HG02798 (cell line): ENCODE results near the gene MYLK.
"Not testable (repeated sequence)": the region's sequence is repeated elsewhere in the genome, so short reads cannot be mapped to it uniquely, and the experiment has no call there.

ENCODE experiments used
- ATAC-seq: cut with Tn5 transposase; IDR thresholded peaks from one replicate; pipeline ENCODE4 v1.9.1; 2021; ENCODE audit warnings: mild to moderate bottlenecking; ENCODE audit not compliant: unreplicated experiment, poor library complexity

The MYLK gene

GRCh38 chr3:123712077-123712860, 171.9 kb downstream of the MYLK start:
- ATAC-seq, result no peak

GRCh38 chr3:123711356-123711755, 172.8 kb downstream of the MYLK start:
- no peak for ATAC-seq

DNA sequence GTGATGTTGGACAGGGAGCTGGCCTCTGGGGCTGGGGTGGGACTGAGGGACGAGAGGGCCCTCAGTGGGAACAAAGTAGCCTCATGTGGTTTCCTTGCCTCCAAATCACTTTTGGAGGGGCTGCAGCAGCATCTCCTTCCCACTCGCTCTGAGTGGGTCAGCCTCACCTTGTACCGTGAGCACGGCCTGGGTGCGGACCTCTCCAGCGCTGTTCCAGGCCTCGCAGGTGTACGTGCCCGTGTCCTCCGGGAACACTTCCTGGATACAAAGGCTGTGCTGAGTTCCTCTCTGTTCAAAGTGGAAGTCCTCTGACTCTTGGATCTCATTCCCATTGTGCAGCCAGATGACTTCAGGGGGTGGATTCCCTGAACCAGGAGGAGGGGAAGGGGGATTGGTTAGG, 175.6 kb downstream of the MYLK start:
- ATAC-seq, result no peak

GRCh38 chr3:123707641-123708040, 176.5 kb downstream of the MYLK start:
- ATAC-seq, result not testable (repeated sequence)

DNA sequence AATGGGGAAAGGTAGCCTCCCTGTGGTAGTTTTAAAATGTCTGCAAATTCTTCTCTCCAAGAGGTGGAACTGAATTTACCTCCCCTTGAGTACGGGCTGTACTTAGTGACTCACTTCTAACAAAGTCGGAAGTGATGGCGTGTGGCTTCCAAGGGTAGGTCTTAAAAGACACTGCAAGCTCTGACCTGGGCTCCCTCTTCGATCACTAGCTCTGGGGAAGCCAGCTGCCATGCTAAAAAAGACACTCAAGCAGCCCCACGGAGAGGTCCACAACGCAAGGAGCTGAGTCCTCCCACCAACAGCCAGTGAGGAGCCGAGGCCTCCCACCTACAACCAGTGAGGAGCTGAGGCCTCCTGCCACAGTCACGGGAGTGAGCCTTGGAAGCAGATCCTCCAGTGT, 177.3 kb downstream of the MYLK start:
- ATAC-seq, result no peak

- ATAC-seq, result no peak
Measured at GRCh38 chr3:123705488-123706285, 178.4 kb downstream of the MYLK start.

DNA sequence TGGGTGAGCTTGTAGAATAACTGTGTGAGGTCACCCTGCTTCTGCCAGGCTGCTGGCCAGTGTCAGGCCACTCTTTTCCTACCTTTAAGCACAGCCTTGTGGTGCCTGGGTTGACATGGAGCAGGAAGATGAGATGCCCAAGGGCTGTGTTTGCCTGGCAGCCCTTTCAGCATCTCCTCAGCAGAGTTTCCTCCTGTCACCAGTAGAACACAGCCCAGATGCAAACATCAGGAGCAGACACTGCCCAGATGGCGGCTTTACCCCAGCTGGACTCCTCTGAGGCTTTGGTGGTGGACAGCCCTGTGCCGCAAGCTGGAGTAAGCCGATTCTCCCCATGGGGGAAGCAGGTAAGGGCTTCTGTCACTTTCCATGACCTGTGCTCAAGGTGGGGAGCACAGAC, 180.5 kb downstream of the MYLK start:
- ATAC-seq, result not testable (repeated sequence)

- no peak for ATAC-seq
Measured at GRCh38 chr3:123702720-123703119, 181.4 kb downstream of the MYLK start.

DNA sequence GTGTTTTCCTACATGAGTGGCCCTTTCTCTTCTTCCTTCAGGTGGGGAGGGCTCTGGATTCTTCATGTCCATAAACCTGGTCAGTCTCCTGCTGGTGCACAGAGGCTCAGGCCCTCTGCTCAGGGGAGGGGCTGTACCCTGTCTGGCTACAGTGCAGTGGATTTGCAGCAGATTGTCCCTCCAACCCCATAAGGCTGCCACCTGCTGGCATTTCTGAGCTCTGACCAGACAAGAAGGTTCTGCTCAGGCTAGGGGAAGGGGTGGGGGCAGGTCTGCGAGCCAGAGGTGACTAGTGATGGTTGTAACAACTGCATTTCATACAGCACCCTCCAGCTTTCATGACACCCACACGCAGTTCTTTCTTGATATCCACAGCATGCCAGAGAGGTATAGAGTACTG, 182.1 kb downstream of the MYLK start:
- ATAC-seq, result not testable (repeated sequence)

DNA sequence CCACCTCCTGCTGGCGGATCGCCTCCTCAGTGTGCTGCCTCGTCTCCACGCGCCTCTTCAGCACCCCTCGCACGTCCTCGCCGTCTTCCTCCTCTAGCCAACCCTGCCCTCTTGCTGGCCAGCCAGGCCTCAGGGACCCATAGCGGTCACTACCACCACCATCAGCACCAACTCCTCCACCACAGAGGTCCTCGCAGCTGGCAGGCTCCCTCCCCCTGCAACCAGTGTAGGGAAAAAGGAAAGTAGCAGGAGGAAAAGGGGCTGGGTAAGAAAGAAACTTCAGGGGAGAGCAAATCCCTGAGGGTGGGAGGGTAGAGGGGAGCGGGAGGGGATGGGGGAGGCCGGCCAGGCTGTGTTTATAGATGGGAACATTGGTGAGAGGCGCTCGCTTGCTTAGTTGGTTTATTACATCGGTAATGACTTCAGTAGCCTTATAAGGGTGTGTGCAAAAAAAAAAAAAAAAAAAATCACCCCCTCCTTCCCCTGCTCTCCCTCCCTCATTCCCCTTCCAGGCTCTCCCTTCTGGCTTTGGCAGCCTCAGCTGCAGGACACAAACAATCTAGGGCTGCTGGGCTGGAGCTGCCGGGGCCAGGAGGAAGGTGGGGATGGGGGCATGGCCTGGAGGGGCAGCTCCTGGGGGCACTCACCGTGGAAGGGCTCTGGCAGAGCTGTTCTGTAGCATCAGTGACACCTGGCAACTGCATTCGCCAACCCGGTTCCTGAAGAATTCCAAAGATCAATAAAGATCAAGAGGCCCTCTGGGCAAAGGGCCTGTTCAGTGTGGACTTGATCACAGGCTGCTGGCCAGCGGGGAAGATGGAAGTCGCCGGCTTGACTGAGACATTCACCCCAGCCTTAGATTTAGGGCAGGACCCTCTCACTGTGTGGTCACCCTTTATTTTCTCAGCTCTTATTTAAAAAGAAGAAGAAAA, 183.1 kb downstream of the MYLK start:
- ATAC-seq, result no peak

DNA sequence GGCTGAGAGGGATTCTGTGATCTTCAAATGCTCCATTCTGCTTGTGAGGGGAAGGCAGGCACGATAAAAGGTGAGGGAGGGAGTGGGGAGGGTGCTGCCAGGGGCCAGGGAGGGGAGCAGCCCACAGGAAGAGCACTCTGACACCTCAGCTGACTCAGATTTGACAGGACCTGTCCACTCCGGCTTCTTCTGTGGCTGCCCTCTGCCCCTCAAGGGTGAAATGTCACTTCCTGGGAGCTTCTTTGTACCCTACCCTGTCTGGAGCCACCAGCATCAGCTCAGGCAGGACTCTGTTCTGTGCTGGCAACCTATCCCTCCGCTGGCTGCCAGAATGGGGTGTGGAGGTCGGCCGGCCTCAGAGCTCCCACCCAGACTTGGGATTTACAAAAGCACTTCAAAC, 185.3 kb downstream of the MYLK start:
- no peak for ATAC-seq

DNA sequence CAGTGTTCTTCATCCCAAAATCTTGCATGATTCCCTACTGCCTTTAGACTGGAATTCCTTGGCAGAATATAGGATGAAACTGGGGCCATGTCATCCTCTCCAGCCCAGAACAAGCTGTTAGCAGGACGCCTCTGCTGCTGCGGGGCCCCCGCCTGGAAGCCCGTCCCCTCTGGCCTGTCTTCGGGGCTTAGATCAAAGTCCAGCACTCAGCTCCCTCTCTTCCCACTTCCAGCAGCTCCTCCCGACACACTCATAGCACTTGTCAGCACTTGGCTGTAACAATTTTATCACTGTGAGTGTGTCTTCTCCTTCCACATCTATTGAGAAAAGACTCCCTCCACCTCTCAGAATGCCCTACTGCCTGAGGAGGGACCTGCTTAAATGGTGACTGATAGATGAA, 187.3 kb downstream of the MYLK start:
- no peak for ATAC-seq

DNA sequence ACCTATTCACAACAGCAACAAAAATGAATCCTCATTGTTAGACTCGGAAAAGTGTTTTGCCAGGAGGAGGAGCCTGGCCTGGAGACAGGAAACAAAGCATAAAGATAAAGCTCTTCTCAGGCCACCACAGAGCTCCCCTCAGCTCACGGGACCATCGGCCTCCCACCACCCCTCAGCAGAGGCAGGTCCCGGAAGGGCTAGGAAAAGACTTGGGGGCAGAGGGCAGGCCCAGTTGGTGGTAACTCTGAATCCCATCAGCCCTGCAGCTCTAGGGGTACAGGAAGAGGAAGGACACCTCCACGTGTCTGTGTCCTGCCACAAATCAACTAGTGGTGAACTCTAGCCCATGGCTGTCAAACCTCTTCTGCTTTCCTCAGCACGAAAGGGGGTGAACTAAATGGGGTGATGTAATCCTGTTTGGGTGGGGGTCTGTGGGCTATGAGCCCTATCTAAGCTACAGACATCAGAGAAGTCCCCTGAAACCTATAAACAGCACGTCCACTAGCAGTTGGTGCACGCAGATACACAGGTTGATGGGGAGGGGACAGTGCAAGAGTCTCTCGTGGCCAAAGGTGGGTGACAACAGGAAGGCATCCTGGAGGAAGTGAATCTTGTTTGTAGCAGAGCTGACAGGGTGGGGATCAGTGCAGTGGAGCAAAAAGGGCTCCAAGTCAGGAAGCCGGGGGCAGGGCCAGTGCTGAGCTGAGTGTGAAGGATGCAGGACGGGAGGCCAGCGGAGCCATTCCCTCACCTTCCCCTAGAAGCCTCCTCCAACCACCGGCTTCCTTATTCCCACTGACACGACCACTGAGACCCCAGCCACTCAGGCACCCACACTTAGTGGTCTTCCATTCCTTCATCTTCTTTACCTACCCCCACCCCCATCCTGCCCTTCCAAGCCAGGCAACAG, 188.1 kb downstream of the MYLK start:
- ATAC-seq, result no peak

DNA sequence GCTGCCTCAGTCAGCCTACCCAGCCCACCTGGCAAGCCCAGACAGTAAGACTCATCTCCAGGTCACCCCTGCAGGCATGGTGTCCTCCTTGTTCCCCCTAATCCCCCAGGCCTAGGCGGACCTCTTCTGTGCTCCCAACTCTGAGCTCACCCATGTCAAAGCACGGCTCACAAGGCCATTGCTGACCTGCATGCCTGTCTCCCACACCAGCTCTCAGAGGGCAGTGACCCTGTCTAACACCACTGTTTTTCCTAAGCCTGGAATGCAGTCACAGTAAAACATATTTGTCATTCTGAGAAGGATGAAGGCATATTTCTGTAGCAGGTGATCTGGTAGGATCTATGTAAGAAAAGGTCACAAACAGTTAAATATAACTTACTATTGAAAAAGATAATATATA, 189.0 kb downstream of the MYLK start:
- ATAC-seq, result no peak

GRCh38 chr3:123694366-123695087, 189.6 kb downstream of the MYLK start:
- no peak for ATAC-seq

DNA sequence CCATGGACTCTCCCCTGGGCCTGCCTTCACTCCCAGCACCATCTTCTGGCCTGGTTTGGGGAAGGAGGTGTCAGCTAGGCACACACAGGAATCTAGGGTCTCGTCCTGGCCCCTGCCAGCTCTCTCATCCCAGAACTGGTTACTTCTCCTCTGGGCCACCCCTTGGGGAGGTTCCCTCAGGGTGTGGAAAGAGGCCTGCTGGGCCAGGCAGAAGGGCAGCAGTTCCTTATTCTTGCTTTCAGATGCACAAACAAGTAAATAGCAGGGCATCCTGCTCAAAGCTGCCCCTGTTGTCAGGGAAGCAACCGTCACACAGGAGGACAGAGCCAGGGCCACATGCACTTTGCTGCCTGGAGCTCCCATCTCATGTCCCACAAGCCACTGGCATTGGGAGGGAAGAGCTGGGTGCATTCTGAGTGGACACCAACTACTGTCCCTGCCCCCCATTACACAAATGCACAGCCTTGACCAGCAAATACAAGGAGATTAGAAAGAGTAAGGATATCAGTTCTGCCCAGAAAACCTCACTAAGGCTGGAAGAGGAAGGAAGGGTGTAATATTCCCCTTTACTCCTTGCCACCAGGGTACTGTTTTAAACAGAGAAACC, 190.4 kb downstream of the MYLK start:
- ATAC-seq, result no peak

- ATAC-seq, result no peak
Measured at GRCh38 chr3:123692671-123693070, 191.5 kb downstream of the MYLK start.

DNA sequence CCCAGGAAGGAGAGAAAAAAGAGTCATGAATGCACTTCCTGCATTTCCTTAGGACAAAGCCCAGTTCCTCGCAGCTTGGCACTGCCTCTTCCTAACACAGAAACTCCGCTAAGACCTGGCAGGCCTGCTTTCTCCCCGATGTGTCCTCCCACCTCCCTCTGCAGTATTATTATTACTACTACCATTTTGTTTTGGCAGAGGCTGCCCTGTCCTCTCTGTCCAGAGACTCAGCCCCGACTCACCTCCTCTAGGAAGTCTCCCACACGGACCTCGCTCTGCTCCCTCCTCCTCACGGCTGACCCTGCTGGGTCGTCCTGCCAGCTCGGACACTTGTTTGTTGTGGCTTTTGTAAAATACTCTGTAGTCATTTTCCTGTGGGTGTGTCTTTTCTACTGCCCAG, 192.1 kb downstream of the MYLK start:
- no peak for ATAC-seq

GRCh38 chr3:123689831-123690230, 194.3 kb downstream of the MYLK start:
- no peak for ATAC-seq
